Fibroblast of skin of left biceps (primary cell): ENCODE measurements around the gene AVPR1B.

Experiments used
- DNase-seq, 2 experiments: peaks; one replicate each; pipeline ENCODE4 v3.0.0-alpha.2; 2013; ENCODE audit warnings: low read depth in 2 of 2

AVPR1B gene

GRCh38 chr1:206112600-206113301 lies 4.4 kb downstream of the AVPR1B start:
- no peak for DNase-seq

DNA sequence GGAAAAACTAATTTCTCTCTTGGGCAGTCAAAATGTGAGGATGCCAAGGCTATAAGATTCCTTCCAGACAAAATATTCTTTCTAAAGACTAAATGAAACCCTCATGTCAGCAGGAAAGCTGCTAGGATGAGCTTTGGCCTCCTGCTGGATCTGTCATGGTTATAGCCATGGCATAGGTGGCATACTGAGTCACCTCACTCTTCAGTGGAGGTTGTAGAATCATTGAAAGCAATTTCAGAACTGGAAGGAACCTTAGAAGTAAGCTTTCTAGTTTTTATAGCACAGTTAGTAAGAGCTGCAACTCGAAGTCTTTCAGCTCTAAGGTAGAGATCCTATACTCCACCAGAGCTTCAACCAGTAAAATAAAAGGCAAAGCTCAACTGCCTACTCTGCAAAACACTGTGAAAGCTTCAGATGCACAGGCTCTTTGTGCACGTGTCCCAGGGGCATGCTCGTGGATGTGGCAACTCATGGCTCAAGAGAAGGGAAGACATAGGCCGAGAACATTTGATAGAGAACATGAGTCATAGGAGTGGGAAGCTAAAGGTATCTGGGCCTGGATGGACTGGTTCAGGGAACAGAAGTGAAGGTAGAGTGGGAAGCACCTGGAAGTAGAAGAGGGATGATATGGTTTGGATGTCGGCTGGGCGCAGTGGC lies 5.8 kb downstream of the AVPR1B start:
- no peak for DNase-seq

GRCh38 chr1:206110820-206111219 lies 6.4 kb downstream of the AVPR1B start:
- DNase-seq: no peak

DNA sequence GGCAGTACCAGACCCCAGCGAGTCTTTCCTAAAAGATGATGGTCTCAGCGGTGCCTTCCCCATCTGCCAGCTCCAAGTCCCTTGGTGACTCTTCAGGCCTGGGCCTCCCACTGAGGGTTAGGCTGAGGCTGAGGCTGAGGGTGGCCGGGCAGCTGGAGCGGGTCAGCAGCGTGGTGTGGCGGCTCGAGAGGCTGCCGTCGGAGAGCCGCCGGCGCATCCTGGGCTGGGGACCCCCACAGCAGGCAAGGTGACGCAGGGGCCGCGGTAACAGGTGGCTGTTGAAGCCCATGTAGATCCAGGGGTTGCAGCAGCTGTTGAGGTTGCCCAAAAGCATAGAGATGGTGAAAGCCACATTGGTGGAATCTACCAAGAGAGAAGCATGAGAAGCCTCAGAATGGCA lies 7.0 kb downstream of the AVPR1B start:
- no peak for DNase-seq

DNA sequence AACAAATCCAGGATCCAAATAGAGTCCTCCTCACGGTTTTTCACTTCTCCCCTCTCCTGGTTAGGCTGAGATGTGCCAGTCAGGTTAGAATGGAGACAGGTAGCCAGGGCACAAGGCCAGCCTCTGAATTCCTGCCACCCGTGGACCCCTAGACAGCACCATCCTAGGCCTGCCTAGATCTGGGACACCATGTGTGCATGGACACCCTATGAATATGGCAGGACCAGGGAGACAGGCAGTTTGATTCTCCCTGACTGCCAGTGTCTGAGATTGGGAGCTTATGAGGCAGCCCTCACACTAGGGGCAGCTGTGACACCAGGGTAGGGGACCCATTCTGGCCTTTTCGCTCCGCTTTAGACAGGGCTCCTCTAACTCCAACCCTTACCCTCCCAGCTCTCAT lies 7.5 kb downstream of the AVPR1B start:
- DNase-seq: no peak

- no peak for DNase-seq
Observed at GRCh38 chr1:206108635-206109034, 8.6 kb downstream of the AVPR1B start.

- DNase-seq: no peak
Observed at GRCh38 chr1:206107168-206107544, 10.0 kb downstream of the AVPR1B start.

DNA sequence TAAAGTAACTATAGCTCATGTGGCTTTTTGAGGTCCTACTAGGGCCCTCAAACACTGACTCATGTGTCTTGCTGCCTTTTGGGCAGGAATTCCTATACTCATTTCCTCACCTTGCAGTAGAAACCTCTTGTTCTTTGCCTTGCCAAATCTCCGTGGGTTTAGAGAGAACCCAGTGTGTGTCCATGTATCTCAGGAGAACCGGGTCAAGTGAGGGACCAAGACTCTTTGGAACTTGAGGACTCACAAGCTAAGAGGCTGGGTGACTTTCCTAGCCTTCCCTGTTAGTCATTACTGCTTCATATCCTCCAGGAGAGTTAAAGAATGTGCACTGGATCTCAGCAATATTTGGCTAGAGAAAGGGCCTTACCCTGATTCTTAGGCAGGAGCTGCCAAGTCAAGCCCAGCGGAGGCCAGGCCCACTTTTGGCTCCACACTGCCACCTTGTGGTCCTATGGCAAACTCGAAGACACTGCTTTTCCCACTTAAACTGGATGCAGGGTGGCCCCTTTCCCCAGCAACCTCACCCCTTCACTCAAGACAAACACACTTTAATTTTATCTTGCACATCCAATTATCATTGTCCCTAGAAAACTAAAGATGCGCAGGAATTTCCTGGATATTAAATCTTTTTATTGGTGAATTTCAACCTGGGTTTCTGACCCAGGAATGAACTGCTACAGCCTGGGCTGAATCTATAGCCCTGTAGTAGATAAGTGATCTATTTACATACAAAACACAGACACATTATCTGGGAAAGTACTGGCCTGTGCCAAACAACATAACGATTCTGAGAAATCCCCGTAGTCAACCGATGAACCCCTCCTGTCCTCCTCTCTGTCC lies 10.6 kb downstream of the AVPR1B start:
- DNase-seq: peak; percentile 56 to 61

DNA sequence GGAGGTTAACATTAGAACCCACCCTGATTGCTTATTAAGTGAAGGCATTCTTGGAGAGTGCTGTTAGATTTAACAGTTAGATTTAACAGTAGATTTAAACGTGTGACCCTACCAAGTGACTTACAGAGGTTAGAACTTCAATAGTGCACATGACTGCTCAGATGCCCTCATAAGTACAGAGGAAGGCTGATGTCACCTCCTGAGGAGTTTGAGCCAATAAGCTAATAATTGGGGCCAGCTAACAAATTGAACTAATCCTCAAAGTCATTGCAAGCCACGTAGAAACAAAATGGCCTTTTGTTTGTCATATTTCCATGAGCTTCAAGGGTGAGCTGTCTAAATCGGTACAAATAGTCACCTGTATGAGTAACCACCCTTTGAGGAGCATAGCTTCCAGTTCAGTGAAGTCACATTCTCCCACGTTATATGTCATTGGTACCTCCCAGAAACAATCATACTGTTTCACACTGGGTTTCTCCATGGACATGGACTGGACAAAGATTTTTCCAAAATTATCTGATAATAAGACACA lies 11.7 kb downstream of the AVPR1B start:
- no peak for DNase-seq

GRCh38 chr1:206103979-206104378 lies 13.2 kb downstream of the AVPR1B start:
- no peak for DNase-seq

DNA sequence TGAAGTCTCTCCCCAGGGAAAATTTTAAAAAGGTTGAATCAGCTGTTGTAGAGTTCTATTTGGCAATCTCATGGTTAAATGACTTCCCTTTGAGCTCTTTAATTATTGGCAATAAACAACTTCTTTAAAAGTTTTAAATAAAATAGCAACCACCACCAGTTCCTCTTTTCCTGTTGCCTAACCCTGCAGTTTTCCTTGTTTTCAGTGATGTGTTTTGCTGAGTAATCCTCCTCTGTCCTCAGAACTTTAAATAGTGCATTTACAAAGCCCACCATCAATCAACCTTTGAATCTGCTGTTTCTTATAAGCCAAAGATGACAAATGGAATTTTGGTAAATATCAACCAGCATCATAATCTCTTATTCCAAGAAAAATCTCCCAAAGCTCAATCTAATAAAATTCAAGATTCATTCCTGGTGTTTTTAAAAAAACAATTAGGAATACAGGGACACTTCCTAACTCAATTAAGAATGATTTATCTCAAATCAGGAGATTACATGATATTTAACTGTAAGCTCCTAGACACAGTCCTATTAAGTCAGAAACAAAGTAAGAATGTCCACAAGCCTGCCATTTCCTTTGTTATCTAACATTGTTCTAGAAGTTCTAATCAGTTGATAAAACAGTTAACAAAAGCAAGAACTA lies 14.8 kb downstream of the AVPR1B start:
- DNase-seq: no peak

DNA sequence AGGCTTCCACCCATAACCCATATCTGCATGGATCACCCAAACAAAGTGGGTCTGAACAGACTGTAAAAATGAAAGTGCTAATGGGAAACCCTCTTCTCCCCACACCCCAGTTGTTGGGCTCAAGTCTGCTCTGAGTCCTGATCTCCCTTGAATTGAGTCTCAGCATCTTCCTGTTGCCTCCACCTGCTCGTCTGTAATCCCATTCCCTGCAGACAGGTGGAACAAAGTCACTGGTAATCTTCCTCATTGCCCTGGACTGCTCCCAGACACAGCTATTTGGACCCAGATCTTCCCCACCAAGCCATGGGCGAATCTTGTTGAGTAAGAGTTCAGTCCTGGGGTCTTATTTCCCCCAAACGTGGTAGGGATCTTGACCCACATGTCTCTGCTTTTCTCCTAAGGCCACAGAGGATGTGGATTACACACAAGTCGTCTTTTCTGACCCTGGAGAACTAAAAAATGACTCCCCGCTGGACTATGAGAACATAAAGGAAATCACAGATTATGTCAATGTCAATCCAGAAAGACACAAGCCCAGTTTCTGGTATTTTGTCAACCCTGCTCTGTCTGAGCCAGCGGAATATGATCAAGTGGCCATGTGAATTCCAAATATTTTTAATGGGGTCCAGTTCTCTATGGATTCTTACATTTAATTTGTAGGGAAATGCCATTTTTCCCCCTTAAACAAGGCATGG lies 15.7 kb downstream of the AVPR1B start:
- DNase-seq: no peak

DNA sequence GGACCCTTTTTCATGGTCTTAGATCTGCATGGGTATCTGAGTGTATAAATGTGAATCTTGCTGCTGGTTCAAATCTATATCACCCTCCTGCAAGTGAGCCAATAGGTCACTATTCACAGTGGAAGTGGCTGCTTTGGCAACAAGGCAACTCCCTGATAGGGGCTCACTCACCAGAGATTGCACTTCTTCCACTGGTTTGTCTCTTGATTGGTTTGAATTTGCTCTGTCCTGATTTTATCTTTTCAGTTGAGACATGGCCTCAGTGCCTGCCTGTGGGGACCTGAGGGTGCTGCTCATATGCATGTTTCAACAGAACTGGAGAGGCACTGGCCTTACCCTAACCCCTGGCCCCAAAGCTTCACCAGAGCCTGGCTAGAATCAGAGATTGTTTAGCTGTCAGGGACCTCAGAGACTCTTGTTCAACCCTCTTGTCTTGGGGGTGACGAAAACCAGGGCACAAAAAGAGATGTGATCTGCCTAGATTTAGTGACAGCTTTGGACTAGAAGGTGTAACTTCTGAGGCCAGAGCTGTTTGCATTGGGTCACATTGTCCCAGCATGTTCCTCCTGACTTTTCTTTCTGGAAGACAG lies 16.9 kb downstream of the AVPR1B start:
- no peak for DNase-seq

DNA sequence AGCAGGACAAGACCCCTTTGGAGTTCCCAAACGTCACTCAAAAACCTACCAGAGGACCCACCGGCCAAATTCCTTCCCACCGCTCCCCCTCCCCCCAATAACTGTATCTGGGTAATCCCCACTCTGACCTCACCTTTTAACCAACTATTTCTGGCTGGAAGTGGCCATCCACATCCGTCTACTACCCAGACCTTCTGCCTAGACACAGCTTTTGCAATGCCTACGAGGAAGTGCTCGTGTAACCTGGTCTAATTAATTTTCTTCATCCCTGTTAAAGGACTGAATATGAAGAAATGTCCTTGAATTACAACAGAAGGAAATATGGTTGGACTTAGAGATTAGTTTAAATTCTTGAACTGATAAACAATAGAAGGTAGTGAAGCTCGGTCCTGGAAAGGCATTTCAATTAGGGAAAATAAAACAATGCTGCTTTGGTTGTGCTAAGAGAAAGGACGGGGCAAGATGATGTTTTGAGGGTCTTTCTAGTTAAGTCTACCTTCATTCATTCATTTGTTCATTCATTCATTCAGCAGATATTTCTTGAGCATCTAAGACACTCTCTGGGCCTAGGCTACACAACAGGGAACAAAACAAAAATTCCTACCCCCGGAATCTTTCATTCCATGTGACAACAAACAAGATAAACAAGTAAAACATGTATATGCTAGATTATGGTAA lies 18.8 kb downstream of the AVPR1B start:
- no peak for DNase-seq

GRCh38 chr1:206097381-206097780 lies 19.8 kb downstream of the AVPR1B start:
- DNase-seq: no peak

- DNase-seq: no peak
Observed at GRCh38 chr1:206094024-206094423, 23.2 kb downstream of the AVPR1B start.

DNA sequence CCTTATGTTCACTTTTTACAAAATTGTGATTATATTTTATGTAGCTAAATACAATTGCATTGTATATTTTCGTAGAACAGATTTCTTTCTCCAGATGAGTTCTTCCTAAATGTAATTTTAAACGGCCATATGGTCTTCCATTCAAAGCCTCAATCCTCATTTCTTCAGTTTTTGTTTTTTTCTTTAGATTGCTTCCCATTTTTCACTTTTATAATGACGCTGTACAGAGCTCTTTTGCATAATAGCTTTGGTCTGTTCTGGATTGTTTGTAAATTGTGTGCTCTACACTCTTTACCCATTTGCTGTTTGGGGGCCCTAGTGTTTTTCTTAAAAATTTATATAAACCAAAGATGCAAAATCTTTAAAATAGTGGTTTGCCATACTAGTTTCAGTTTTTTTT lies 27.8 kb downstream of the AVPR1B start:
- DNase-seq: no peak

DNA sequence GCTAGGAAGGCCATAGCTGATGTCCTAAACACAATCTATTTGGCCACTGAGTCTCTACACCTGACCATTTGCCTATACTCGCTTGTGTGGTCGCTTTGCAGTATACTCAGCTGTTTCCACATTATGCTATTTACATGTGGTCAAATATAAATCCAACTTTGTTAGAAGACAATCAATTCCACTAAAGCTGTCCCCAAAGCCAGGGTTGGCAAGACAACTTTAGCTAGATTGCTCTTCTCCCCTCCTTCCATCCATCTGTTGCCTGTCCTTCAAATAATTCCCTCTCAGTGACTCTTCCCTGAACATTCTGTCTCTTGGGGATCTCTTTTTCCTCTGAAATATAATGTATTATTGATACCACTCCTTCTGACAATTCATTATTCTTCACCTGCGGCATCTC lies 30.1 kb downstream of the AVPR1B start:
- no peak for DNase-seq

GRCh38 chr1:206083750-206084149 lies 33.4 kb downstream of the AVPR1B start:
- no peak for DNase-seq
